Left forelimb (tissue), 1 donor: Measurements from ENCODE around the gene AGAP9.
"Not testable (repeated sequence)": the region's sequence is repeated elsewhere in the genome, so short reads cannot be mapped to it uniquely, and the experiment has no call there.

Source experiments
- DNase-seq: peaks from one replicate; pipeline ENCODE4 v3.0.0-alpha.2; 2018; ENCODE audit warnings: low spot score

AGAP9 gene

DNA sequence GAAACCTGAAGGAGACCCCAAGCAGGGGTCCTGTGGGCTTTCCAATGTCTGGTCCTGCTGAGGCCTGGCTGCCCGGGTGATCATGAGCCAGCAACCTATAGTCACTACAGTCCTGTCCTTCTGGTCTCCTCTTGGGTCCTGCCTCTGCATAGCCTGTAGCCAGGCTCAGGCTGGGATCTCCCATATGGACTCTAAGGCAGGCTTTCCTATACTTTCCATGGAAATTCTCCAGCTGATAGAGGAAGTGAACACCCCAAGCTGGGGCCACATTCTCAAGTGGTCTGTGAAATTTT, 66.0 kb downstream of the AGAP9 start:
- DNase-seq: no peak

DNA sequence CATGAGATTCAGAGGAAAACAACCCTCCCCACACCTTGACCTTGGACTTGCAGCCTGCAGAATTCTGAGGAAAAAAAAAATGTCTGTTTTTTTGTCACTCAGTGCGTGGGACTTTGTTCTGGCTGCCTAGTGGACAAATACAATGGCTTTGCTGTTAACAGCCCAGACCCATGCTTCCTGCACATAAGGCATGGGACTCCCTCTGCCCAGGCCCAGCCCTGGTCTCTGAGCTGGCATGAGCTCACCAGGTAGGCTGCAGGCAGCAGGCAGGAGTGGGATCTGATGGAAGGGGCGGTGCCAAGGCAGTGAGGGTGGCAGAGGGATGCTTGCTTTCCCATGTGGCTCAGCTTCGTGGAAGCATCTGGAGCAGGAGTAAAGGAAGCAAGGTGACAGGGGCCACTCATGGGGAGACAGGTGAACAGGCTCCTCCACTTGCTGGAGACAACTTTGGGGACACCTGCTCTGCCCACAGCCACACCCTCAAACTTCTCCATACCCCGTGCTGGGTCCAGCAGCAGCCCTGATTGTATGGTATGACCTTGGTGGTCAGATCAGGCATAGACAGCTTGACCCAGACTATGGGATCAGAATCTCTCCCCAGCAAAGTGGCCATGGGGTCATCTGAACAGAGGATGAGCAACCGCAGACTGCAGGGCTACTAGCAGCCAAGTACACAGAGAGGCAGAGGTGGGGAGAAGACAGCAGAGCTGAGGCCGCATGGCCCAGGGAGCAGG, 66.5 kb downstream of the AGAP9 start:
- no peak for DNase-seq

DNA sequence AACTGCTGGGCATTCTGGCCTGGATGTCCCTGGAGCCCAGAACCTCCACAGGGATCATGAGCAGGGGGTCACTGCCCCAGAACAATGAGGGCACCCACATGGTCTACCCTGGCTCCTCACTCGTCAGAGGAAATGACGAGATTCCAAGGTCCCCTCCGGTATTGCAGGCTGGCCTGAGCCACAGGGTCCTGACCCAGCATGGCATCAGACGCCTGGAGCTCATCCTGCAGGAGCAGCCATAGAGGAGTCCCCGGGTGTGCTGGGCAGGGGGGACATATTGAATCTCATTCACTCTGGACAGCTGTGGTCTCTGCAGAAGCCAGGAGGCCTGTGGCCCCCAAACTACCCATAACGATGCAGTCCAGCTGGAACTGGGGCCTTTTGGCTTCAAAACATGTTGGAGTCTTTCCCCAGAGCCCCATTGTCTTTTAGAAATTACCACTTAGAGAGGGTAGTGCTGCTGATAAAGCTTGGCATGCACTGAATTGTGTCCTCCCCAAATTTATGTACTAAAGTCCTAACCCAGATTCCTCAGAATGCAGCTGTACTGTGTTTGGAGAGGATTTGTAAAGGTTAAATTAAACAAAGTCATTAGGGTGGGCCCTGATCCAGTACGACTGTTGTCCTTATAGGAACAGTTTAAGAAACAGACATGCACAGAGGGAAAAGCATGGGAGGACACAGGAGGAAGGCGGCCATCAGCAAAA, 67.2 kb downstream of the AGAP9 start:
- DNase-seq: no peak

DNA sequence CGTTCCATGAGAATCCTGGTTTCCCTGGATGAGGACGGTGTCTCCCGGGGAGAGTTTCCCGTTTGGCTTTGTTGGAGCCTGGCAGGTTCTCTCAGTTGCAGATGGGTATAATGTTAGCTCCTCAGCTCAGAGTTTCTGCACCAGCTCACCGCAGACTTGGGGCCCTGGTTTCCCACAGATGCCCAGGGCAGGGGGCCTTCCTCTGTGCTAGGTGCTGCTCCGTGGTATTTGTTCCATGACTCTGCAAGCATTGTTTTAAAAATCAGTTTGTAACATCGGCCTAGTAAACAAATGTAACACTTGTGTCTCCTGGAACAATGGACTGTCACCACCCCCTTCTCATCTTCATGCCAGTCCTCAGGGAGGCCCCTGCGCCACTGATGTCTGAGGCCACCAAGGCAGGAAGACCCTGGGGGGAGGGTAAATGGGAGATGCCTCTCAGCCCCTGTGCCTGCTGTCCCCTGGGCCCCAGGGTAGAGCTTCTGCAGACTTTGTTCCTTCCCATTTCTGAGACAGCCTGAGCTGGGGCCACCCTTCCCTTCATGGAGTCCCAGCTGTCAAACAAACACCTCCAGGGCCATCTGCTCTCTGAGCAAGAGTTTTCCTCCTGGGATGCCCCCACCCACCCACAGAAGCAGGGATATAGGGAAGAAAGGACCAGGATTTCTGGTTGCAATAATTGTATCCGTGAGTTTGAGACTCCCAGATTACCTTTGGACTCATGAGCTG, 67.9 kb downstream of the AGAP9 start:
- DNase-seq: not testable (repeated sequence)

DNA sequence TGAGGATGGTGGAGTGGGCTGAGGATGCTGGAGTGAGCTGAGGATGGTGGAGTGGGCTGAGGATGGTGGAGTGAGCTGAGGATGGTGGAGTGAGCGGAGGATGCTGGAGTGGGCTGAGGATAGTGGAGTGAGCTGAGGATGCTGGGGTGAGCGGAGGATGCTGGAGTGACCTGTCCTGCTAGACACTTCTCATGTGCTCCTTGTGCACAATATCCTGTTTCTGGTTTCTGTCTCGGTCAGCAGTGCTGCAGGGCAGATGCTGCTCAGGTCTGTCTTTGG, 68.7 kb downstream of the AGAP9 start:
- no peak for DNase-seq

DNA sequence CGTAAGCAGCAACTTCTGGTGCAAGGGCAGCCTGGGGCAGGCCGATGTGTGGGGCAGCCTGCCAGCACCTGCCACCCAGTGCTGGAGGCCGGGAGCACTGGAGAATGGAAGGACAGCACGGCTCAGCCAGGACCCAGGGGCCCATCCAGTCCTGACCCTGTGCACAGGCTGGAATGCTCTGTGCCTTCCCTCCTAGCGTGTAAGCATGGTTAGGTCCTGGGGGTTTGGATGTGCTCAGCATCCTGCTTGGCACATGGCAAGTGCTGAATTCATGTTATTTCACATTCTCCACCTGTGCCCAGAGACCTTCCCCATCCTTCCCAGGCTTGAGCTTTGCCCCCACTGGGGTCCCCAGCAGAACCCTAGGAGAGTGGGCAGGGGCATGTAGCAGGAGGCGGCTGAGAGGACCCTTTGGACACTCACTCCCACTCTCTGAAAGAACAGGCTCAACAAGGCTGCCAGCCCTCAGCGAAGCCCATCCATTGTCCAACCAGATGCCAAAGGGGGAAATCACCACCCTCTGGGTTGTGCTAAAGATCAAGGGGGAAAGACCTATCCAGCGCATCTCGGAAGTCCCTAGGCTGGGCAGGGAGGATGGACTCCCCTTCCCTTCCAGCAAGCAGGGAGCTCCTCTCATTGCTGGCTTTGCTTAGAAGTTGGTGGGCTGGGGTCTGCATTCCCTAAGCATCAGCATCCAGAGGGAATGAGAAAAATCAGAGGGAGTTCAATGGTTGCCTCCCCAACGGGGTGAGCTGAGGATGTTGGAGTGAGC, 69.2 kb downstream of the AGAP9 start:
- peak; percentile 53 for DNase-seq

DNA sequence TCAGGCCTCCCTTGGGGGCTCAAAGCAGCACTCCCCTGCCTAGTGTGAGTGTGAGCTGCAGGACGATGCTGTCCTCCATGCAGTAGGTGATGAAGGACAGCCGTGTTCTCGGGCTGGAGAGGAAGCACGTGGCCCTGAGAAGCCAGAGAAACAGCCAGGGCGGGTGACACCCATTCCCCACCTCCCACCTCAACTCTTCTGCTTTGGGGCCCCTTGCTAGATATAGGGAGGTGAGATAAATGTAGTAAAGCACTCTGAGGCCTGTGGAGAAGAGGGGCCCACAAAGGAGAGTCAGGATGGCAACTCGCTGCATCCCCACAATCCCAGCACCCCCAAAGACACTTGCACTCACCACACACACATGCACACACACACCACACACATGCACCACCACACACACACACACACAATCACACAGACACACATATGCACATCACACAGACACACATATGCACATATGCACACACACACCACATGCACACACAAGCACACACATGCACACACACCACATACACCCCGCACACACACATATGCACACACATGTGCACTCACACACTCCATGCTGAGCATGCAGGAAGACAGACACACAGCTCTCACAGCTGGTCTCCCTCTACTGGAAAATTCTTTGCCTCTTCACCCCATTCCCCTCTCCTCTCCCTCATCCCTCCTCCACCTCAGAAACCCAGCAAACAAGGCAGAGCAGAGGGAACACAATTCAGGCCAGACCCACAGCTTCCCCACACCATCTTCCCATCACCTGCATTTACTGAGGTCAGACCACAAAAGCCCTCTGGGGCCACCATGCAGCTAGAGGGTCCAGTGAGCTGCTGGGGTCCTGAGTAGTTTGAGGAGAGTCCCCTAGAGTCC, 70.1 kb downstream of the AGAP9 start:
- DNase-seq: no peak

DNA sequence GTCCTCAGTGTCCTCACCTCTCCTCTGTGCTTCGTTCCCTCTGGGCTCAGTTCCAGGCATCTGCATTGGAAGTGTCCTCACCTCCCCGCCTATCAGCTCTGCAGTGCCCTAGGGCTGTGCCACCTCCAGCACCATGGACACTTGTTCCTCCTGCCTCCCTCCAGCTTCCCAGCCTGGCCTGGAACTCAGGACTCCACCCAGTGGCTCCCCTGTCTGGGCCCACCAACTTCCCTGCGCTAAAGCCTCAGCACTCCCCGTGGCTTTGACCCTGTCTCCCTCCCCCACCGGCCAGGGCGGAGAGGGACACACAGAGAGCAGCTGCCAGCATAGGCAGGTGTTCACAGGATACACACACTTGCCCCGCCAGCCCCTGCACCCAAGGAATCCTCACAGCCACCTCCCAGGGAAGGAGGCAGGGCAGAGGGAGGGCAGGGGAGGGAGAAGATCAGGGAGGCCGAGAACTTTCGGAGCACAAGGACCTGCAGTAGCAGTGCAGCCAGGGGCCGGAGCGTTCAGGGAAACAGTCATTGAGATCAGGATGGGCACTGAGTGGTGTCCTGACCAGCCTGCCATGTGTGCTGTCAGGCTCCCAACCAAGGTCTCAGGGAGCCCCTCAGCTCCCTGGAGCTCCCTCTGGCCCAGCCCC, 70.8 kb downstream of the AGAP9 start:
- DNase-seq: peak; percentile 64

DNA sequence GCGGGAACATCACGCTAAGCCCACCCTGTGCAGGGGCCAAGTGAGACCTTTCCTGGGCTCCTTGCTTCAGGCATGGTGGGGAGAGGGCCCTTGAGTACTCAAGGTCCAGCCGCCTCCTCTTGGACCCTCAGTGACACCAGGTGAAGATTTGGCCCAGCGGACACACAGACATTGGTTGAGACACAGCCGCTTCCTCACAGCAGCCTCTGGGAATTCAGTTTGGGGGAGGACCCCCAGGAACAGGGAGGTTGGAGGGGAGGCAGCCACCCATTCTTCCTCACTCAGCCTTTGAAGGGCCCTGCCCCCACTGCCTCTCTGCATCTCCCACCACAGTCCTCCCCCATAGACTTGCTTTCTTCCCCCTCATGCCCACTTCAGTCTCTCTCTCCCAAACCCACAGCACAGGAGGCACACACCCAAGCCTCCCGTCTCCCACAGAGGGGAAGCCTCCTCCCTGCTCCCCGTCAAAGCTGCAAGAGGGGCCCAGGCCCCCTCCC, 71.4 kb downstream of the AGAP9 start:
- peak; percentile 52 for DNase-seq
